ENCODE data around the gene TELO2. TPM values are rescaled to one million over a fixed set of nuclear protein-coding genes. Genes with fewer than 3 reads are reported as not detected.

Gene TELO2
- total RNA-seq, 4 donors from 2014 or later: 37.1 to 84.6 (median 45.3) TPM

DNA sequence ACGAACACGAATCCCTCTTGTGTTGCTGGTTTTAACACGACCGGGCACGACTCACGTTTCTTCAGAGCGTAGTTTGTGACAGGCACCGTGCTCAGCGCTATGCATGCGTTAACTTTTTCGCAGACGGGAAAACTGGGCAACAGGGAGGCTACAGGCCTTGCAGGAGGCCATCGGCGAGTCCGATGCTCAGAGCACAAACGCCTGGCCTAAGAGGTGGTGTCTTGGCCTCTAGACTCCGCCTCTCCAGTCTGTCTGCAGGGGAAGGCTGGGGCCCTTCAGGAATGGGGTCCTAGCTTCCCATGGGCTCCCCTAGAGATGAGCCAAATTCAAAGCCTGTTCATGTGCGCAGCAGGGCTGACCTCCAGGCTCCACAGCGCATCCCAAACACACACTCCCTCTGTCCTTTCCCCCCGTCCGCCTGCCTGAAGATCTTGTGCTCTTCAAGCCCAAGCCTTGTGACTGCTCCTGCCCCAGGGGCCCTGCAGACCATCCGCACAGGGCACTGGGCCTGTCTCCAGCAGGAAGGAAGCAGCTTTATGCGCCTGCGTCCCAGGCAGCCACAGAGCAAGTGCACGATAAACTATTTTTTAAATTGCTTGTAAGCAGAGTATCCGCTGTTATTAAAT is 21.5 kb upstream of the TELO2 start:
- TF ChIP-seq CTCF (IDR thresholded peaks at IDR 0.05) (no peak), POLR2A (IDR thresholded peaks at IDR 0.05) (no peak), EP300 (IDR thresholded peaks at IDR 0.05) (no peak)
- no peak for DNase-seq (ENCODE audit: low spot score in 2 of 2)
- H3K4me3 ChIP-seq: no peak overlapping the region
- H3K27me3 ChIP-seq: no peaks in the 10 kb centered on the region
- no peaks in the 10 kb centered on the region for H3K9me3 ChIP-seq
- 86 to 87% methylated on average over 23 to 26 of the region's 26 CpGs for WGBS, 2 donors
- peaks cover 0 to 54% (median 13%) of the 10 kb centered on the region in 4 donors for H3K4me1 ChIP-seq
- H3K36me3 ChIP-seq: peaks cover 0 to 6% (median 0%) of the 10 kb centered on the region in 3 donors
- H3K27ac ChIP-seq: peak overlapping the region in 1 of 4 donors; percentile 55

GRCh38 chr16:1472974-1473373 is 20.2 kb upstream of the TELO2 start:
- H3K4me1 ChIP-seq: peaks cover 0 to 54% (median 13%) of the 10 kb centered on the region in 4 donors
- TF ChIP-seq CTCF (IDR thresholded peaks at IDR 0.05) (no peak), EP300 (IDR thresholded peaks at IDR 0.05) (no peak), POLR2A (IDR thresholded peaks at IDR 0.05) (no peak)

DNA sequence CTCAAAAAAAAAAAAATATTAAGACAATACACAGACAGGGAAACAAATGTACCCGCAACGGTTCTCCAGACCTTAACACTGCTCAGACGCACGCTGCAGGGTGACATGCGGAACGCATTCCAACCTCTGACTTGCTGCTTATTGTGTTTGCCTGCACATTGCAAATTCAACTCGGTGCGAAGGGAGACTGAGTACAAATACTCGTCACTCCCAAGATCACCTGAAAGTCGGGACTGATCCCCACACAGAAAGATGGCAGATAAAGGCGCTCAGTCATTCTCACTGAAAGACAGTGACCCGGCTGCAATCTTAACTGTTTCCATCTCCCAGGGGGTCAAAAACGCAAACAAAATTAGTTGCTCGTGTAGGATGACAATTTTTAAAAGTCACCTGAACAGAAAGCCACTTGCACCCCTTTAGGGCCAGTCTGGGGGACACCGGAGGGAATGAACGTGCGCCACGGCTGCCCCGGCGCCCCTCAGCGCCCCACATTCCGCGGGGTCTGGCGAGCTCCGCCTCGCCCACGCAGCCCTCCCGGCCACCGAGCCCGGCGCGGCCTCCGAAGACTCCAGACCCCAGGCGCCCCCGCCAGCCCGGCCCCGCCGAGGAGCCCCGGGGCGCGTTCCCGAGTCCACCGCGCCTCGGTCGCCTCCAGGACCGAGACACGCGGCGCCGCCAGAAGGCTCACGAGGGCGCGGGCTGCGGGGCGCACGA is 18.9 kb upstream of the TELO2 start:
- 10 to 22% methylated on average over 18 to 50 of the region's 57 CpGs for WGBS, 2 donors
- H3K27ac ChIP-seq: peak overlapping the region; percentile 80 to 97 (median 95)
- no peak for TF ChIP-seq CTCF (IDR thresholded peaks at IDR 0.05)

More at GRCh38 chr16:1472974-1473373, 20.2 kb upstream of the TELO2 start:
- no peak overlapping the region for H3K4me3 ChIP-seq
- peaks cover 0 to 6% (median 0%) of the 10 kb centered on the region in 3 donors for H3K36me3 ChIP-seq
- WGBS, 2 donors: 45 to 78% methylated on average over 3 of the region's 3 CpGs
- no peak overlapping the region for H3K27ac ChIP-seq
- DNase-seq (ENCODE audit: low spot score in 2 of 2): no peak
- no peaks in the 10 kb centered on the region for H3K27me3 ChIP-seq
- H3K9me3 ChIP-seq: no peaks in the 10 kb centered on the region

DNA sequence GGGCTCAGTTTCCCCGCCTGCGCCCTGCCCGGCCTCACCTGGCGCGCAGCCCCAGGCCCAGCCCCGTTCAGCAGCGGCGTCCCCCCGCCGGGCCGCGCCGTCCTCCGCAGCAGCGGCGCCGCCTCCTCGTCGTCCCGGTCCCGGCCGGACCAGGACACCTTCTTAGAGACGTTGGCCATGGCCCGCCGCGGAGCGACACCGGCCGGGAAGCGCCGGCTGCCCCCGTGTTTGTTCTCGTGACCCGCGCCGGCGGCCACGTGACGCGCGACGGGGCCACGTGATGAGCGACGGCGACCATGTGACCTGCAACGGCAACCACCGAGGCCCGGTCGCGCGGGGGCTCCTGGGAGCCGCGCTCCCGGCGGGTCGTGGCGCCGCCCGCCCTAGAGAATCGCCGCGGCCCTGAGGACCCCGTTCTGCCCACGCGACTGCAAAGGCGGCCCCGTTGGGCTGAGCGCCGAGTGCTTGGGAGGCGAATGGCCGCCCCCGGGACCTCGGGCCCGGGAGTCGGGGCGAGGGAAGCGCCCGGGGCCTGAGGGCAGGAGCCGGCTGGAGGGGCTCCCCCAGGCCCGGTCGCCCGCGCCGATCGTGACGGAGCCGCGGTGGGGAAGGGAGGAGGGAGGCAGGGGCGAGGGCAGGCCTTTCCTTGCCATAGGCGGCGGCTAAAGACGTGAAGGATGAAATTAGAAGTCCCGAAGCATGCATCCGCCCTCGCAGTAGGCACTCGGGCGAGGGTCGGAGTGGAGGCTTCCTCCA is 18.2 kb upstream of the TELO2 start, which contains the start of gene CLCN7:
Gene CLCN7 (minus strand): TSS at position 233 of the 756 bp plus-strand sequence. CDS start 54 bp downstream, at position 179.
- Histone ChIP-seq H3K4me3 (peak within 1 kb of the TSS; percentile 60 to 100 (median 98)), H3K36me3 (peaks cover 0 to 6% (median 0%) of the 10 kb centered on the region in 3 donors), H3K4me1 (peaks cover 0 to 48% (median 13%) of the 10 kb centered on the region in 4 donors), H3K27me3 (no peaks in the 10 kb centered on the region), H3K9me3 (no peaks in the 10 kb centered on the region), H3K27ac (peak within 1 kb of the TSS; percentile 80 to 97 (median 95))
- peak in 2 of 5 experiments; percentile 29 to 51 for TF ChIP-seq CTCF (IDR thresholded peaks at IDR 0.05)
- peak; percentile 62 to 93 for TF ChIP-seq EP300 (IDR thresholded peaks at IDR 0.05)
- peak; percentile 85 to 87 for TF ChIP-seq POLR2A (IDR thresholded peaks at IDR 0.05)
- 0 to 2% methylated on average over 16 to 50 of the region's 99 CpGs for WGBS, 2 donors
- DNase-seq (ENCODE audit: low spot score in 2 of 2): peak; percentile 92

More for the DNA sequence above, 18.9 kb upstream of the TELO2 start:
- Histone ChIP-seq H3K36me3 (peaks cover 0 to 6% (median 0%) of the 10 kb centered on the region in 3 donors), H3K4me1 (peaks cover 0 to 48% (median 13%) of the 10 kb centered on the region in 4 donors), H3K4me3 (peak overlapping the region; percentile 60 to 100 (median 98)), H3K27me3 (no peaks in the 10 kb centered on the region), H3K9me3 (no peaks in the 10 kb centered on the region)
- DNase-seq (ENCODE audit: low spot score in 2 of 2): no peak
